HG02973 (cell line): ENCODE measurements around the gene TM9SF3.

ENCODE experiments used
- ATAC-seq: cut with Tn5 transposase; IDR thresholded peaks from one replicate; pipeline ENCODE4 v1.9.1; 2021; ENCODE audit warnings: moderate library complexity; ENCODE audit not compliant: unreplicated experiment

The TM9SF3 gene

DNA sequence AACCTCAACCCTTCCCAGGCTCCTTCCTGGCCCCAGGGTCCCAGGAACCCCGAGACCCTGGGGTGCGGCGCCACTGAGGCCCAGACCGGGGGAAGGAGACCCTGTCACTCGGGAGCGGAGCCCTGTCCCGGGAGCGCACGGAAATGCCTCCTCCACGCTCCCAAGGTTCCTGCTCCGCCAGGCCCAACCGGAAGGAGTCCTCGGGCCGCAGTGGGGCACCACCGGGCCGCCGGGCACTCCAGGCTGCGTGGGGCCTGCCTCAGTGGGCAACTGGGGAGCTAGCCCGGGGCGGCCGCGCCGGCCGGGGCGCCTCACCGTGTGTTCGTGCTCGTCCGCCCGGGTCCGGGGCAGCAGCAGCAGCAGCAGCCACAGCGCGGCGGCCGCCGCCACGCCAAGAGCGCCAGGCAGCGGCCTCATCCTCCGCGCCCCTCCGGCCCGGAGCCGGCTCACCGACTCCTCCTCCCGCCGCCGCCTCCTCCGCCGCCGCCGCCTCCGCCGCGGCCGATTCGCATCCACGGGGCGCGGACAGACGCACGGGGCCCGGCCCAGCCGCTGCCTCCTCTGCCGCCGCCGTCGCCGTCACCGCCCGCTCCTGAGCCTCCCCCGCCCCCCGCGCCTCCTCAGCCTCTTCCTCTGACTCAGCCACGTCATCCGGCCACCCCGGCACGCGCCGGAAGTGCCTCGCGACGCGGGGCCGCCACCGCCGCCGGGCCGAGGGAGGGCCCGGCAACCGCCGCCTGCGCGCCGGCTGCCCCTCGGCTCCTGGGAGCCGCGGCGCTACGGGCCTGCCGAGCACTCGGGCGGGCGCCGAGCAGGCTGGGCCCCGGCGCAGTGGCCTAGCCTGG, at the start of gene TM9SF3:
TM9SF3 (minus strand) TSS at position 594 of the 845 bp plus-strand sequence; CDS start at position 417, 177 bp downstream.
- ATAC-seq = peak; percentile 61

DNA sequence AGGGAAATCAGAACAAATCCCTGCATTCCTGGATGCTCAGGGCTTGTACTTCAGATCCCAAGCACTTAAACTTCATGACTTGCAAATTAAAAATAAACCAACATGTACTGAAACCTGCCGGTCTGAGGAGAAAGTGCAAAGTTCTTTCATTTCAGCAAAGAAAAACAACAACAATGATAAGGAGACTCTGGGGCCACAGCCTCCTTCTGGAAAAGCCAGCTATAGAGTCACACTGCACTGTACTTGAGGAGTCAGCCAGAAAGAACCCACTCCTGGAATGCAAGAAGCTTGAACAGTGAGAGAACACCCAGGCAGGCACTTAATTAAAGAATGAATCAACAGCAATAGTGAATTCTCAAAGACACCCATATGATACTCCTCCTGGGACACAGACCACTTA, 49.7 kb upstream of the TM9SF3 start:
- ATAC-seq = no peak

DNA sequence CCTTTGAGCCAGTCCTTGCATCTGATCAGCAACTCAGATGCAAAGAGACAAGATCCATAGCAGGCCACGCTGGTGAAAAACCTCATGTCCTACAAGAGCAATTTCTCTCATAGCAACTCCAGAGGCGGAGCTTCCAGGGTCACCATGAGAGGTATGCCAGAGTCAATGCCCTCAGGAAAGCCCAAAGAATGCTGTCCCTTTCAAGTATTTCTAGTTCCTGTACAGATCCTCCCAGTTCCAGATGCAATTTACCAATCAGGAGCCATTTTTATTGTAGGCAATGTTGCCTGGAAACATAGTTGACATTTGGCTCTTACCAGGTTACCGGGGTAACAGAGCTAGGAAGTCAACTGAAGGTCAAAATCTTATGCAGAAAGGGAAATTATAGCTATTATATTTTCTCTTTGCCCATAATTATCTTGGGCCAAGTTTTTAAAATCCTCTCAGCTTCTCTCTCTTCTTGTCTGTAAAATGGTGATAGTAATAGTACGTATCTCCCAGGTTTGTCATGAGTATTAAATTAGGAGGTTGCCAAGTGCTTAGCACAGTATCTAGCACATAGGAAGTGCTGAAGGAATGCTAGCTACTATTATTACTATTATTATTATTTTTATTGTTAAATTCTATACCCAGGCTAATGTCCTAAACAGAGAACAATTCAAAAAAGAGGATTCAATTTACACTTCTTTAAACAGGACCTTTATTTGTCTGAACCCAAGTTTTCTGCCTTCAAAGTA, 46.3 kb upstream of the TM9SF3 start:
- ATAC-seq = no peak

DNA sequence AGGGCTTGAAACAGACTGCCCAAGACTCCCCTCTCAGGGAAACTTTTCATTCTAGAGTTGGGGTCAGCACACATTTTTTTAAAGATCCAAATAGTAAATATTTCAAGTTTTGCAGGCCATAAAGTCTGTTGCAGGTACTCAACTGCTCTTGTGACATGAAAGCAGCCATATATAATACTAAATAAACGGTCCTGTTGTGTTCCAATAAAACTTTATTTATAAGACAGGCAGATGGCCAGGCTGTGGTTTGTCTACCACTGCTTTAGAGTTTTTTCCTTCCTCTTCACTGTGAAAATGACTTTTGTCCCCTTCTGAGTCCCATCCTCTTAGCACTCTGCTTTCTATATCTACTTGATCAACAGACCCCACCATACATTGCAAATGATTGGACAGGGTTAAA, 40.5 kb upstream of the TM9SF3 start:
- ATAC-seq = no peak

DNA sequence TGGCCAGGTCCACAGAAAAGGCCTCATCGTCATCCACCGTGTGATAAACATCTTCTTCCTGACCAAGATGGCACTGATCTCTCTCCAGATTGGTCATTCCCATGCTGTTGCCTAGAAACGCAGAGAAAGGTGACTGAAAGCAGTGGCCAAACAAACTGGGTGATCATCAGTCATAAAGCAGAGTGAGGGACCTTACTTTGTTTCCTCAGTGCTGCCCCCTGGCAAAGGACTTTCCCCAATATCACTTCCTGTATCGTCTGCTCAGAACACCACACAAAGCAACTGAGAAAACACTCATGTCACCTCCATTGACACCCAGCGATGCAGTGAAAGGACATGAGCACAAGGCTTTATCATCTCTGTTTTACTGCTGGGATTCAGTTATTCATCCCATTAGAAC, 40.0 kb upstream of the TM9SF3 start:
- no peak for ATAC-seq

DNA sequence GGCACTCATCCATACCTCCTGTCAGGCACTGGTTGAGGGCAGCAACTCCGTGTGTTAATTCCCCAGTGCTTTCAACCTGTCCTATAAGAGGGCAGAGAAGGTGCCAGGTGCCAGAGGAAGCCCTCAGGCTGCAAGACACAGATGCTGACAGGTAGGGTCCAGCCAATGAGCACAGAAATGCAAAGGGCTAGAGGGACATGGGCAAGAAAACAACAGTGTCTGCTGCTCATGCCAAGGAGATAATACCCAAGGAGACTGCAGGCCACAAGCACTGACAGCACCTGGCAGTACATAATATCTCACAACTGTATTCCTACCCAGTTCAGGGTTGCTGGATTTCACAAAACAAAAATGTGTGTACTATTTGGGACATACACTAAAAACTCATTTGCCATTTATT, 38.4 kb upstream of the TM9SF3 start:
- ATAC-seq = no peak

DNA sequence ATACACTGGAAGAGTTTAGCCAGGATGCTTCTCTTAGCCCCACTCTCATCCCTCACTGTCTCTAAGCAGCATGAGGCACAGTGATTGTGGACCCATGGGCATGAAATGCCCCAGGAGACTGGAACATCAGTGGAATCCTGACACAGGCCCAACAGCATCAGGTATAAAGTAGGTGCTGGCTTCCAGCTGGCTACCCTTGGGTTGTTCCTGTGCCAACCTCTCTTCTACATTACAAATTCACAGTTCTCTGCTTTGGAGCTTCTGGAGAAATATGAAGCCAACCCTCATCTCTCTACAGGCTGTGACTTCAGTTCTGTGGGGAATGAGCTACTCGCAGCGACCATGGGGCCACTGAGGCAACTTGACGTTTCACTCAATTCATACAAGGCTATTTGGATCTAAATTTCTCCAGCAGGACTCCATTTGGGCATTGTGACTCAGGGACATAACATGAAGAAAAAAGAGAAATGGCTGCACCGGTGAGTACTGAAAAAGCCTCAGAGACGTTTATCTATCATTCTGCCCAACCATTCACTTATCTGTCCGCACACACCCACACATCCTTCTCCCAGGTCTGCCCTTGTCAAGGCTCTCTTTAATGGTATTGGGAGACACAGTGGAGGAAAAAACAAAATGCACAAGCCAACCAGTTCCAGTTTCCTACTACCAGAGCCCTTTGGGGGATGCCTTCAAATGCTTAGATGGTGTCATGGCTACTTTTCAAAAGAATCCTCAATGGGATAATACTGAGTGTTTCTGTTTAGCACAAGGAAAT, 35.4 kb upstream of the TM9SF3 start:
- no peak for ATAC-seq

DNA sequence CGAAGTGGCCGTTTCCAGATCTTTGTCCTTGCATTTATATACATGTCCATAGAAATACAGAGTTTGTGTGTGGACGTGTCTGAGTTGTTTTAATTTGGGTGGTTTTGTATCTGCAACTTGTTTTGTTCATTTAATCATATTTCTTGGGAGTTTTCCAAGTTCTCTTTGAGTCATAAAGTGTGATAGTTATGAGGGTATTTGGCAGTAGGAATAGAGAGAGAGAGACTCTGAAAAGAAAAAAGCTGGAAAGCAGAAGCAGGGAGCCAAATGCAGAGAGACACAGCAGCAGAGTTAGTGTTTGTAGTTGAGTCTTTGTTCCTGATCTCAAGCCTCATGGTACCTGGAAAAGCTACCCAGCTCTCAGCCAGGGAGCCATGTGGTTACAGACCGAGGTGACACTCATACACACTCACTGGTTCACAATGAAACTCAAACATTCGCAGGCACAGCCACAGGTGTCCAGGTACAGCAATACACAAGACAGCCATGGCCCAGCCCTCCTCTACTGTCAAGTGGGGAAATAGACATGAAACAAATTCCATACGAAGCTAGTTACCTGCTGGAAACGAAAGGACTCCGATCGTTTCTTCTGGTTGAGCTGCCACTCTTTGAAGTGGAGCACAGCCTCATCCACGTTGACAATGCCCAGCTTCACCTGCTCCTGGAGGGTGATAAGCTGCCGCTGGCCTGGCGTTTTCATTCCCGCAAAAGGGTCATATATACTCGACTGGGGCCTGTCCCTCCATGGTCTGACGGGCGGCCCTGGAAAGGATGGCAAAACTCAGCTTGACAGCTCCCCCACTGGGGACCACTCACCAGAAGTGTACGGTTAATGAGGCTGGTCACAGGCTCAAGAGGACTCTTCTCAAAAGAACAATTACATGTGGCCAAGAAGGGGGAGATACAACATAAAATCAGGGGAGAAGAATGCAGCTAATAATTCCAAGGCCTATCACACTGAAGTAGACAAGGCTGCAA, 33.3 kb upstream of the TM9SF3 start:
- no peak for ATAC-seq

DNA sequence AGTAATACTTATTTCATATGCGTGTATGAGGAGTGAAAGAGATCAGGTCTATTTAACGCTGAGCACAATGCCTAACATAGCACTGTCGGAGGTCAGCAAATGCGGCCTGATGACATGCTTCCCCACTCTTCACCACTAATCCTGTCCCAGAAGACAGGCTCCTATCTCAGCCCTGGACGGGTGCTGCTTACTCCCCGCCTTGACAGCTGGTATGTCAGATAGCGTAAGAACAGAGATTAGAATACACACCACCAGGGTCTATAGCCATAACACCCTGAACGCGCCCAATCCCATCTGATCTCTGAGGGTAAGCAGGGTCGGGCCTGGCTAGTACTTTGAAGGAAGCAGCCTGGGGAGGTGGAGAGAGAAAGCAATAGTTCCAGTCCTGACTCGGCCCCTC, 32.3 kb upstream of the TM9SF3 start:
- ATAC-seq = no peak

DNA sequence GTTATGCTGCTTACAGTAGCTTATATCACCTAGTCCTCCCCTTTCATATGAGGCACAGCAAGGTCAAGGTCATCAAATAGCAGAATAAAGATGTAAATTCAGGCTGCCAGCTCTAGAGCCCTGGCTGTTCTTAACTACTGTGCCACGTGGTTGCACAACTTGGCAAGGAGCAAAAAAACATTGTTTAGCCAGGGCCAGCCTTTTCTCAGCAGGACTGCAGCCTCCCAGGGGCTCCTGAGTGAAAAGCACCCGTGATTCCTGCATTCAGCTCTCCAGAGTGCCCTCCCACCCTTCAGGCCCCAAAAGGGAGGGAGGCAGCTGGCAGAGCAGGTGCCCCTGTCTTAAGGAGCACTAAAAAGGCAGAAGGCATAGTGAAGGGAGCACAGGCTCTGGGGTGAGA, 31.8 kb upstream of the TM9SF3 start:
- ATAC-seq = no peak

DNA sequence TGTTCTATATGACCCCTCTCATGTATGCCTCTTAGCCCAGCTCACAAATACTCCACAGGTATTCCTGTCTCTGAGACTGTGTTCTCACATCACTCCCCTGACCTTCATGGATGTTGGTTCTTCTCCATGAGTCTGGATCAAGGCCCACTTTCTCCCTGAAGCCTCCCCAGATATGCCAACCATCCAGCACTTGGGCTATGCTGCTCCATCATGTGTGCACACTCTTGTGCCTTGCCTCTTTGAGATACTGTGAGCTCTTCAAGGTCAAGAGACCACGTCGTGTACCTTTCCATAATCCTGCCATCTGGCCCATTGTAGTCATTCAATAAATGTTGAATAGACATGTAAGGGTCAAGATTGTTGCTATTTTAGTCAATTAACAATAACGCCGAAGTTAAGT, 30.1 kb upstream of the TM9SF3 start:
- ATAC-seq = no peak

DNA sequence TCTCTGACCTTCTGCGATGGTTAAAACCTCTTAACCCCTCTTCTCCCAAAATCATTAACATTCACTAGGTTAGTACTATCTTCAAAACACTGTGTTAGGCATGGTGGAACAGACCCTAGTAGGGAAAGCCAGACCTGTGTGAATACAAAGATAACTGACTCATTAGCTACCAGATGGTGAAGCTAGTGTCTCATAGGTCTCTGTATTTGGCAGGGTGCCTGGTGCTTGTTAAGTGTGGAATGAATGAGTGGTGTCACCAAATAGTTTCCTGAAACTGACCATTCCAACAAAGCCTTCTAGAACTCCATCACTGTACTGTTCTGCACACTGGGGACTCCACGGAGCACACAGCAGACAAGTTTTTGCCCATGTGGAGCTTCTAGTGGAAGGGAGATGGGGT, 27.7 kb upstream of the TM9SF3 start:
- ATAC-seq = no peak

DNA sequence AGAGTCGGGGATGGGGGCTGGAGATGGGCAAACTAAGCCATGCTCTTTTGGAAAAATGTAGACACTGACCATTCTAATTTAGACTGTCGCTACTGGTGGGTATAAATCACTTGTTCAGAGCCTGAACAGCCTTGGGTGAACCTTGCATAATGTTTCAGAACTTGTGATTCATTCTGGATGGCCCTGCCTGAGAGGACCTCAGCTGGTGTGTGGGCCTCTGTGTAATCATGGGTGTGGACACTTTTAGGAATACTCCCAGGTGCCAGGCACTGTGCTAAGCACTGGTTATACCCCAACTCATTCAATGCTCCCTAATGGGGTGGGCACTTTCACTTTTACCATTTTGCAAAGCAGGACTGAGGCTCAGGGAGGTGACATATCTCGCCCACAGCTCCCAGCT, 26.8 kb upstream of the TM9SF3 start:
- ATAC-seq = no peak

DNA sequence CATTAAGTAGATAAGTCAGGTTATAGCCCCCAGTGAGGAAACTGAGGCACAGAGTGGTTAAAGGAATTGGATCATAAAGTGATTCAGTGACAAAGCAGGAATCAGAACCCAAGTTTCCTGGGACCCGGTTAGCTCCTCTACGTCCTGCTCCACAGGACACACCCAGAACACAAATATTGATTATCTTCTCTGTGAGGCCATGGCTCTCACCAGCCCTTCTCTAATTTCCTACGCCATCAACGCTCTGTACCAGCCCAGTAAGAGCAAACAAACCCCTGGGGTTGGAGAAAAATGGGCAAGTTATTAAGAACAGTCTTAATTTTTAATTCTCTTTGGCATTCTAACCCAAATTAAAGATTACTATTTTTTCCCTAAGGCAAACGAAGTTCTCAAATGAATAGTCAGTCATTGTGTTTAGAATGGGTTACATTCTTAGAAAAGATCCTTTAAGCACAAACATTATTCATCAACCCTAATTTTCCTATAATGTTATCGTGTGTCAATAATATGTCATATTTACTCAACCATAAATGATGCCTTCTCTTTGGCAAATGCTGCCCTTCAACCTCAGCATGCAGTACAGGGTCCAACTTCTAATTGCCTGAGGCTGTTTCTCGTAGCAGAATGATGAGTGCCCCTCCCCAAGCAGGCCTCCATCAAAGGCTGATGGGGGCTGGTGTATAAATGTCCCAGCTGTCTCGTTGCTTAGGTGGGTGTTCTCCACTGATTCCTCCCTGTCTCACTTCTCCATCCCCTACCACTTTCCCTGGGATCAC, 25.4 kb upstream of the TM9SF3 start:
- no peak for ATAC-seq

DNA sequence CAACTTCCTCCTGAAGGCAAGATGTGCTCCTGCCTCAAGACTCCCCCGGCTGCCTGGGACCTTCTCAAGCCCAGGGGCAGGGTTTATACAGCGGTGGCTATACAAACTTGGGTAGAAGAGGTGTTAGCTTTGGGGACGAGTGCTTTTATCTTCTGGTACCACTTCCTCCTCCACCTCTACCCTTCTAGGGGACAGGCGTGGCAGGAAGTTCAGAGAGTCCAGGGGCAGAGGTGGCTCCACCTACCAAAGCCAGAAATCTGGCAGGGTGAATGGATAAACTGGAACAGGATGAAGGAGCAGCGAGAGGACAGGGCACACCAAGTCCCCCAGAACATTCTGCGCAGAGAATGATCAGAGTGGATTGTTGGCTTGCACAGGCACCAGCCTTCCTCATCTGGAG, 24.0 kb upstream of the TM9SF3 start:
- no peak for ATAC-seq

DNA sequence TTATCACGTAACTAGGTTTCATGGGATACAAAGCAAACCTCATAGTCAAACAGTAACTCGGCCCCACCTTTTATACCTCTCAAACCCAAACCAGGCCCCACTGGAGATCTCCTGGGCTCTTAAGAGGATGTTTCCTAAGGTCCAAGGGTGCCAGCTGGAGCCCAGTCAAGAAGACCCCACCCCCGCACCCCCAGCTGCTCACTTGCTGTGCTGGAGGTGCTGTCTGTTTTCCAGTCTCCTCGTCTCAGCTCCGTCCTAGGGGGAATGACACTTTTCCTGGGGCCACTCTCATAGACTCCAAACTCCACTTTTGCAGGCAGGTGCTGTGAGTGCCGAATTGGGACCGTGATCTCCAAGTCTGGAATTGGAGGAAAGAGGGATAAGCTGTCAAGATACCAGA, 22.7 kb upstream of the TM9SF3 start:
- ATAC-seq = no peak

DNA sequence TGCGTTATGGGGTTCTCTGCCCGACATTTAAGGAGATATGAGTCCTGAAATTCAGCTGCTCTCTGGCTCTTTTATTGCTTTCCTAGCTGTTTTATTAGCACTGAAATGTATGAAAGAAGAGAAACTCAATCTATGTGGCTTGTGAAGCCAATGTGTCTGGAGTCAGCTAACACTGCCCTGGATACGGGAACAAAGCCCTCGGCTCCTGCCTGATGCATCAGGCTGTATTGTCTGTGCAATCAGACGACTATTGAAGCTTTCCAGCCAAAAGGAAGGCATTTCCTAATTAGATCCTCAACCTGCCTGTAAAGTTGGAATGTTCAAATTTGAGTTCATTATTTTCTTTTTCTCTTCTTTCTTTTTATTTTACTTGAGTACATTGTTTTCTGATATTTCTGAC, 22.0 kb upstream of the TM9SF3 start:
- no peak for ATAC-seq

DNA sequence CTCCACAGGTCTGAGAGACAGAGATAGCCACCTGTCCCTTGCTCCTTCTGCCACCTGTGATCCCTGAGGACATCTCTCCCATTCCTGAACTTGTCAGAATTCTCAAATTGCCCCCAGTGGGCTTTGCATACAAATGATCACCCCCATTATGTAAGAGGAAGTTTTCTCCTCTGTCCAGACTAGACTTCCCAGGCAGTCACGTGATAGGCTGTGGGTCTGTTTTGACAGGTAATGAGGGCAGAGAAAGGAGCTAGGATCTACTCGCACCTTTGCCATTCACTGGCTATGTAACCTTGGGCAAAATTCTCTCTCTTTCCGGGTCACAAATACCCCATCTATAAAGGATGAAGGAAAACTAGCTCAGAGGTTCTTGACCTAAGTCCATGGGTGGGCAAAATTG, 21.4 kb upstream of the TM9SF3 start:
- no peak for ATAC-seq

DNA sequence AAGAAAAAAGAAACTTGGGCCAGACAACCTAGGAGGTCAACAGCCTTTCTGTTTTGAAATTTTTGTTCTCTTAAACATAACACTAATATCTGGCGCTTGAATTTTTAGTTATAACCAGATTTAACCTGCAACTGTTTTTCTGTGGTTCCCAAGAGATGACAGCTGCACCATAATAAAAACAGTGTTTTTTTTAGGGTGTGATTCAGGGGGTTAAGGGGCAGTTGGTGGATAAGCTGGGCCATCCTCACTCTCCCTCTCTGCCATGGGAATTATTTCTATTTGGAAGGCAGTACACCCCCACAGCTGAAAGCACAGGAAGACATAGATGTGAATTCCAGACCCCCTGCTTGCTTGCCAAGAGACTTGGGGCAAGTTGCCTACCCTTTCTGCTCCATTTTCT, 20.1 kb upstream of the TM9SF3 start:
- no peak for ATAC-seq

DNA sequence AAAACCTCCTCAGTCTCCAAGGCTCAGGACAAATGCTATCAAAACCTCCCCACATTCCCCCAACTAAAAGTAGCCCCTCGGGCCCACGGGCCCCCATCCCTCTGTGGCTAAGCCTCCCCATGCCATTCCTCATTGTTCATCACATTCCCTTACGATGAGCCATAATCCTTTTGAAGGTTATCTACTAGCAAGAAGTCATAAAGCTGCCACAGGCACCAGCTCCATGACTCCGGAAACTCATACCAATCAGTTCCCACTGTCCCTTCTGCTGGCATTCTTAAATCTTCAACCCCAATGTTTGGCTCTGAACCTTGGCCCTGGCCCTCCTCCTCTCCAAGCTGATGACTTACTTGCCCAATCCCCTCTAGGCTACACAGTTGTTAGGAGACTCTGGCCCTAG, 19.4 kb upstream of the TM9SF3 start:
- no peak for ATAC-seq
